ENCODE measurements around the gene DPRX. TPM values are rescaled to one million over a fixed set of nuclear protein-coding genes. Genes with fewer than 3 reads are reported as not detected.

Gene DPRX
- total RNA-seq, 1 donor from 2014 or later, result not detected

GRCh38 chr19:53639471-53639870 lies 7.7 kb downstream of the DPRX start:
- no peak overlapping the region for H3K27ac Mint-ChIP-seq (ENCODE audit: unreplicated experiment)
- TF ChIP-seq, protein P1, sequence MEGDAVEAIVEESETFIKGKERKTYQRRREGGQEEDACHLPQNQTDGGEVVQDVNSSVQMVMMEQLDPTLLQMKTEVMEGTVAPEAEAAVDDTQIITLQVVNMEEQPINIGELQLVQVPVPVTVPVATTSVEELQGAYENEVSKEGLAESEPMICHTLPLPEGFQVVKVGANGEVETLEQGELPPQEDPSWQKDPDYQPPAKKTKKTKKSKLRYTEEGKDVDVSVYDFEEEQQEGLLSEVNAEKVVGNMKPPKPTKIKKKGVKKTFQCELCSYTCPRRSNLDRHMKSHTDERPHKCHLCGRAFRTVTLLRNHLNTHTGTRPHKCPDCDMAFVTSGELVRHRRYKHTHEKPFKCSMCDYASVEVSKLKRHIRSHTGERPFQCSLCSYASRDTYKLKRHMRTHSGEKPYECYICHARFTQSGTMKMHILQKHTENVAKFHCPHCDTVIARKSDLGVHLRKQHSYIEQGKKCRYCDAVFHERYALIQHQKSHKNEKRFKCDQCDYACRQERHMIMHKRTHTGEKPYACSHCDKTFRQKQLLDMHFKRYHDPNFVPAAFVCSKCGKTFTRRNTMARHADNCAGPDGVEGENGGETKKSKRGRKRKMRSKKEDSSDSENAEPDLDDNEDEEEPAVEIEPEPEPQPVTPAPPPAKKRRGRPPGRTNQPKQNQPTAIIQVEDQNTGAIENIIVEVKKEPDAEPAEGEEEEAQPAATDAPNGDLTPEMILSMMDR (IDR thresholded peaks at IDR 0.05; ENCODE audit: insufficient read depth, low read depth, low read length), result no peak
- TF ChIP-seq EZH2 (IDR thresholded peaks at IDR 0.05; ENCODE audit: insufficient read depth, low read length), result no peak

DNA sequence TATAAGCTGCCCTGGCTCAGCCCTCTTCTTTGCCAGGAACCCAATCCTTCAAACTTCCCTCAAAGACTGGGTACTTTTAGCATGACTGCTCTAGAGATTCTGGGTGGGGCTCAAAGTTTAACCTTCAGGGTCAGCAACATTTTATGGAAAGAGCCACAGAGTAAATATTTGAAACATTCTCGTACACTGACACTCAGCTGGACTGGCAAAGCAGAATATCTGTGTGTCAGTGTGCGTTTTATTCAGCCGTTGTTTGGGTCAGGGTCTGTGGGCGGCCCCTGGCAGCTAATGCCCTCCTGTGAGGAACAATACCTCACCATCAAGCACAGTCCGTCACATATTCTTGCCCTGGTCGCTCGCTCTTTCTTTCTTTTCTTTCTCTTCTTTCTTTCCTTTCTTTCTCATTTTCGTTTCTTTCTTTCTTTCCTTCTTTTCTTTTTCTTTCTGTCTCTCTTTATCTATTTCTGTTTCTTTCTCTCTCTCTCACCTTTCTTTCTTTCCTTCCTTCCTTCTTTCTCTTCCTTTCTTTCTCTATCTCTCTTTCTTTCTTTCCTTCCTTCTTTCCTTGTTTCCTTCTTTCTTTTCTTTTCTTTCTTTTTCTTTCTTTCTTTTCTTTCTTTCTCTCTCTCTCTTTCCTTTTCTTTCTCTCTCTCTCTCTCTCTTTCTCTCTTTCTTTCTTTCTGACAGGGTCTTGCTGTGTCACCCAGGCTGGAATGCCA lies 10.7 kb downstream of the DPRX start:
- Histone ChIP-seq H3K27ac (ENCODE audit: low read depth, low read length) (no peak overlapping the region), H2AFZ (ENCODE audit: low read depth, low read length) (no peak overlapping the region), H3K9ac (ENCODE audit: low read length) (no peak overlapping the region), H3K4me1 (ENCODE audit: insufficient read depth, low read length) (no peaks in the 10 kb centered on the region), H3K4me3 (ENCODE audit: insufficient read depth, low read depth, low read length) (no peak overlapping the region), H3K27me3 (ENCODE audit: insufficient read depth, low read length) (no peaks in the 10 kb centered on the region), H4K20me1 (ENCODE audit: insufficient read depth, low read length) (no peaks in the 10 kb centered on the region), H3K4me2 (ENCODE audit: low read length) (no peak overlapping the region), H3K36me3 (ENCODE audit: insufficient read depth, low read length) (no peaks in the 10 kb centered on the region), H3K9me3 (ENCODE audit: insufficient read depth, low read depth, low read length) (peaks cover 1% of the 10 kb centered on the region), H3K79me2 (ENCODE audit: insufficient read depth, low read length) (no peaks in the 10 kb centered on the region)
- H3K9me3 Mint-ChIP-seq (ENCODE audit: unreplicated experiment), result peaks cover 7% of the 10 kb centered on the region
- TF ChIP-seq EZH2 (IDR thresholded peaks at IDR 0.05; ENCODE audit: insufficient read depth, low read length), result no peak
- TF ChIP-seq, protein P1 (IDR thresholded peaks at IDR 0.05; ENCODE audit: insufficient read depth, low read depth, low read length), result no peak
- no peak overlapping the region for H3K4me3 Mint-ChIP-seq (ENCODE audit: unreplicated experiment)
- DNase-seq (ENCODE audit: low read depth) (no peak), FAIRE-seq (no peak)
- H3K4me1 Mint-ChIP-seq (ENCODE audit: low read depth, unreplicated experiment), result no peaks in the 10 kb centered on the region
- H3K27ac Mint-ChIP-seq (ENCODE audit: unreplicated experiment), result no peak overlapping the region
- H3K36me3 Mint-ChIP-seq (ENCODE audit: low read depth, unreplicated experiment), result no peaks in the 10 kb centered on the region
- no peaks in the 10 kb centered on the region for H3K27me3 Mint-ChIP-seq (ENCODE audit: low read depth, unreplicated experiment)

More at GRCh38 chr19:53639471-53639870, 7.7 kb downstream of the DPRX start:
- Mint-ChIP-seq H3K27me3 (ENCODE audit: low read depth, unreplicated experiment) (no peaks in the 10 kb centered on the region), H3K4me3 (ENCODE audit: unreplicated experiment) (no peak overlapping the region), H3K4me1 (ENCODE audit: low read depth, unreplicated experiment) (no peaks in the 10 kb centered on the region), H3K9me3 (ENCODE audit: unreplicated experiment) (peaks cover 6% of the 10 kb centered on the region), H3K36me3 (ENCODE audit: low read depth, unreplicated experiment) (no peaks in the 10 kb centered on the region)
- DNase-seq (ENCODE audit: low read depth), result no peak
- Histone ChIP-seq H3K9ac (ENCODE audit: low read length) (no peak overlapping the region), H3K79me2 (ENCODE audit: insufficient read depth, low read length) (no peaks in the 10 kb centered on the region), H3K4me3 (ENCODE audit: insufficient read depth, low read depth, low read length) (no peak overlapping the region), H4K20me1 (ENCODE audit: insufficient read depth, low read length) (no peaks in the 10 kb centered on the region), H3K27ac (ENCODE audit: low read depth, low read length) (no peak overlapping the region), H3K4me1 (ENCODE audit: insufficient read depth, low read length) (no peaks in the 10 kb centered on the region), H3K36me3 (ENCODE audit: insufficient read depth, low read length) (no peaks in the 10 kb centered on the region), H3K9me3 (ENCODE audit: insufficient read depth, low read depth, low read length) (peaks cover 4% of the 10 kb centered on the region), H3K4me2 (ENCODE audit: low read length) (no peak overlapping the region), H2AFZ (ENCODE audit: low read depth, low read length) (no peak overlapping the region), H3K27me3 (ENCODE audit: insufficient read depth, low read length) (no peaks in the 10 kb centered on the region)
- FAIRE-seq, result no peak

Measured in astrocyte (in vitro differentiated cells and primary cell).